ENCODE results near the gene USP37. TPM values are rescaled to one million over a fixed set of nuclear protein-coding genes. Genes with fewer than 3 reads are reported as not detected.

Gene USP37
- polyA plus RNA-seq, 1 of the 3 experiments (the other 2 are of a cell fraction), result 0.95 TPM

- DNase-seq, result no peak
- peaks cover 55 to 68% of the 10 kb centered on the region in 2 experiments for H3K36me3 ChIP-seq (replicated peaks in 1 of 2; ENCODE audit: control insufficient read depth in 1 of 2, insufficient read depth in 2 of 2, low read length in 1 of 2)
- H3K4me2 ChIP-seq, result no peak overlapping the region
- peaks cover 2% of the 10 kb centered on the region for H3F3A ChIP-seq (replicated peaks; ENCODE audit: insufficient read depth)
- no peak overlapping the region for H3K27ac ChIP-seq (ENCODE audit: low read depth in 2 of 2, low read length in 1 of 2)
- CTCF ChIA-PET, result no interaction called here
- no peaks in the 10 kb centered on the region for H3K9me3 ChIP-seq
- POLR2A ChIA-PET, result no interaction called here
- H3K4me3 ChIP-seq (ENCODE audit: low read depth in 2 of 2, low read length in 1 of 2), result no peak overlapping the region
- H3K79me2 ChIP-seq (ENCODE audit: insufficient read depth), result no peaks in the 10 kb centered on the region
- no peak overlapping the region for H3K9ac ChIP-seq
- no peak for TF ChIP-seq JUND (IDR thresholded peaks at IDR 0.05)
- TF ChIP-seq CHD2 (IDR thresholded peaks at IDR 0.05; ENCODE audit: low read length, partially characterized antibody), result no peak
- no peak for TF ChIP-seq RFX5 (IDR thresholded peaks at IDR 0.05; ENCODE audit: low read length)
- TF ChIP-seq SMC3 (IDR thresholded peaks at IDR 0.05; ENCODE audit: low read depth, low read length), result no peak
- no peak for TF ChIP-seq ELF1 (IDR thresholded peaks at IDR 0.05)
- TF ChIP-seq CTCF (IDR thresholded peaks at IDR 0.05), result no peak
- no peak for TF ChIP-seq PBX3 (IDR thresholded peaks at IDR 0.05)
- TF ChIP-seq TAF1 (IDR thresholded peaks at IDR 0.05; ENCODE audit: borderline replicate concordance, low read depth, low read length), result no peak
- no peak for TF ChIP-seq SIN3A (IDR thresholded peaks at IDR 0.05; ENCODE audit: borderline replicate concordance, low read depth, low read length)
- no peak for TF ChIP-seq TEAD4 (IDR thresholded peaks at IDR 0.05; ENCODE audit: borderline replicate concordance, insufficient read depth)
- no peak for TF ChIP-seq REST (IDR thresholded peaks at IDR 0.05; ENCODE audit: low read depth, low read length)
- no peak for TF ChIP-seq USF1 (IDR thresholded peaks at IDR 0.05; ENCODE audit: borderline replicate concordance, low read depth)
- TF ChIP-seq MAX (IDR thresholded peaks at IDR 0.05; ENCODE audit: low read depth), result no peak
- H3K4me1 ChIP-seq (ENCODE audit: control insufficient read depth in 1 of 2, insufficient read depth in 2 of 2, low read depth in 1 of 2, low read length in 1 of 2), result no peaks in the 10 kb centered on the region
- H4K20me1 ChIP-seq (ENCODE audit: insufficient read depth), result no peaks in the 10 kb centered on the region
- H3K9me2 ChIP-seq, result no peaks in the 10 kb centered on the region
- H2AFZ ChIP-seq (ENCODE audit: low read depth), result no peak overlapping the region
- no peaks in the 10 kb centered on the region for H3K27me3 ChIP-seq (ENCODE audit: insufficient read depth)
These were observed 20.6 kb downstream of the USP37 start for GRCh38 chr2:218547511-218547910.
